ENCODE measurements around the gene KRTAP5-10. TPM values are rescaled to one million over a fixed set of nuclear protein-coding genes. Genes with fewer than 3 reads are reported as not detected.

KRTAP5-10 gene, protein sequence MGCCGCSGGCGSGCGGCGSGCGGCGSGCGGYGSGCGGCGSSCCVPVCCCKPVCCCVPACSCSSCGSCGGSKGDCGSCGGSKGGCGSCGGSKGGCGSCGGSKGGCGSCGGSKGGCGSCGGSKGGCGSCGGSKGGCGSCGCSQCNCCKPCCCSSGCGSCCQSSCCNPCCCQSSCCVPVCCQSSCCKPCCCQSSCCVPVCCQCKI
- total RNA-seq (not detected), polyA plus RNA-seq (ENCODE audit: insufficient read depth, low read depth, low replicate concordance) (not detected)
- long read RNA-seq, donor 1, result 0 reads
- long read RNA-seq, donor 2, result 0 reads
- long read RNA-seq, donor 3, result 0 reads
- long read RNA-seq, donor 4, result 0 reads
- long read RNA-seq, donor 5, result 0 reads
- long read RNA-seq, donor 6, result 0 reads
- long read RNA-seq, donor 7, result 0 reads
- long read RNA-seq, donor 8, result 0 reads
- long read RNA-seq, donor 9, result 0 reads
- long read RNA-seq, donor 10, result 0 reads

DNA sequence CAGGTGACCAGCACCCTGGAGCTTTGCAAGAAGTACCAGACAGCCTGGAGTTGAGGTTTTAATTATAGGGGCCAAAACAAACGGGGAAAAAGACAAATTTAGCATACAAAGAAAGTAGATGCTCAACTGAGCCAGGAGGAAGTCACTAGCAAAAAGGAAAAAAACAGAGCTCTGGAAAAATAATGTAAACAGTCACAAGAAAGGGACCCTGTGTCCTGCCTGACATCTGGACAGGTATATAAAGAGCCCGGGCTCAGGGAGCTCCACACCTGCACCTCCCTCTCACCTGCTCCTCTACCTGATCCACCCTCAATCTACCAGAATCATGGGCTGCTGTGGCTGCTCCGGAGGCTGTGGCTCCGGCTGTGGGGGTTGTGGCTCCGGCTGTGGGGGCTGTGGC is at the start of gene KRTAP5-10:
Gene KRTAP5-10 (plus strand): TSS at position 301 of the 400 bp plus-strand sequence. CDS start 25 bp downstream, at position 326.
- Histone ChIP-seq H3K4me1 (ENCODE audit: control insufficient read depth in 2 of 3, insufficient read depth in 2 of 3, low read depth in 1 of 3, low read length in 3 of 3) (no peaks in the 10 kb centered on the region), H3K9ac (ENCODE audit: low read length in 3 of 3) (no peak within 1 kb of the TSS), H3K4me3 (ENCODE audit: low read length in 3 of 3) (no peak within 1 kb of the TSS), H3K36me3 (ENCODE audit: control insufficient read depth in 2 of 3, insufficient read depth in 3 of 3, low read length in 3 of 3) (no peaks in the 10 kb centered on the region), H3K27me3 (ENCODE audit: control insufficient read depth, insufficient read depth, low read length) (no peaks in the 10 kb centered on the region), H3K9me3 (ENCODE audit: control insufficient read depth in 2 of 3, insufficient read depth in 1 of 3, low read length in 3 of 3) (no peaks in the 10 kb centered on the region), H3K27ac (ENCODE audit: low read depth in 2 of 2, low read length in 2 of 2) (no peak within 1 kb of the TSS)
- TF ChIP-seq, protein P1, sequence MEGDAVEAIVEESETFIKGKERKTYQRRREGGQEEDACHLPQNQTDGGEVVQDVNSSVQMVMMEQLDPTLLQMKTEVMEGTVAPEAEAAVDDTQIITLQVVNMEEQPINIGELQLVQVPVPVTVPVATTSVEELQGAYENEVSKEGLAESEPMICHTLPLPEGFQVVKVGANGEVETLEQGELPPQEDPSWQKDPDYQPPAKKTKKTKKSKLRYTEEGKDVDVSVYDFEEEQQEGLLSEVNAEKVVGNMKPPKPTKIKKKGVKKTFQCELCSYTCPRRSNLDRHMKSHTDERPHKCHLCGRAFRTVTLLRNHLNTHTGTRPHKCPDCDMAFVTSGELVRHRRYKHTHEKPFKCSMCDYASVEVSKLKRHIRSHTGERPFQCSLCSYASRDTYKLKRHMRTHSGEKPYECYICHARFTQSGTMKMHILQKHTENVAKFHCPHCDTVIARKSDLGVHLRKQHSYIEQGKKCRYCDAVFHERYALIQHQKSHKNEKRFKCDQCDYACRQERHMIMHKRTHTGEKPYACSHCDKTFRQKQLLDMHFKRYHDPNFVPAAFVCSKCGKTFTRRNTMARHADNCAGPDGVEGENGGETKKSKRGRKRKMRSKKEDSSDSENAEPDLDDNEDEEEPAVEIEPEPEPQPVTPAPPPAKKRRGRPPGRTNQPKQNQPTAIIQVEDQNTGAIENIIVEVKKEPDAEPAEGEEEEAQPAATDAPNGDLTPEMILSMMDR (IDR thresholded peaks at IDR 0.05; ENCODE audit: borderline replicate concordance, extremely low read depth, insufficient read depth), result no peak
- intact Hi-C loops (cut with DNase I), result no loop called here
- DNase-seq (no peak), FAIRE-seq (no peak)

DNA sequence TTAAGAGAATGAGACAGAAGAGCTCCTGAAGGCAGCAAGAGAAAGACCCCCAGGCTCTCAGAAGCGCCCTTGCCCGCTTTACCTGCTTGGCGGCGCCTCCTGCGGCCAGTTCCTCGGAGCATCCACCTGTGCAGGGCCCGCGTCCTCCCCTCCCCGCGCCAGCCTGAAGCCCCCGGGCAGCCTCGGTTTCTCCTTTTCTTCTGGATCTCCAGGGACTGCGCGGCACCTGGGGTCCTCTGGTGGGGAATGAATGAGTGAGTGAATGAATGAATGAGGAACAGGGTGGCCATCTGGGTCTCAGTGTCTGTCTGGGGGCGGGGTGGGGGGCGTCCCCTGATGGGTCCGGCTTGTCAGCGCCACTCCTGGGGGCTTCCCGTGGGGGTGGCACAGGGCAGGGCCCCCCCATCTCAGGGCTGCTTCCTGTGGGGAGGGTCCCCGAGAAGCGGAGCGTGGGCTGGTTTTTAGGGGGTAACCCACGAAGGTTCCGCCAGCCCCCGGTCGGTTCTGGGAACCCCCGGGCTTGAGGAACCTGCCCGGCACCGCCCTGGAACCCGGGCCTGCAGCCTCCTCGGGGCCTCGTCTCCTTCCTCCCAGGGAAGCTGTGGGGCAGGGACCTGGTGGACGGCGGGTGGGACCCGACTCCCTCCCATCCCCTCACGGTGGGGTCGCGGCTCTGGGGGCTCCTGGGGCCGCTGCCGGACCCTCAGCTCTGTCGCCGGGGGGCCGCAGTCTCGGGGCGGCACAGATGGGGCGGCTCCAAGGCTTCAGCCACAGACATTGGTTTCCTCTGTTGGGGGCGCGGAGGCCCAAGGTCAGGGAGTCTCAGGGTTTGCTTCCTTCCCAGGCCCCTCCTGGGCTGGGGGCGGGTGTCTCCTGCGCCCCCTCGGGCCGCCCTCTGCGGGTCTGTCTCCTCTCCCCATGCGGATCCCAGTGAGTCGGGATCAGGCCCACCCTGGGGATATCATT is 46.6 kb upstream of the KRTAP5-10 start:
- intact Hi-C loops (cut with DNase I), result no loop called here
- no peak overlapping the region for H3K27ac ChIP-seq (ENCODE audit: low read depth in 2 of 2, low read length in 2 of 2)
- no peaks in the 10 kb centered on the region for H3K36me3 ChIP-seq (ENCODE audit: control insufficient read depth in 2 of 3, insufficient read depth in 3 of 3, low read length in 3 of 3)
- no peak overlapping the region for H3K9ac ChIP-seq (ENCODE audit: low read length in 3 of 3)
- DNase-seq (no peak), FAIRE-seq (no peak)
- H3K4me3 ChIP-seq (ENCODE audit: low read length in 3 of 3), result no peak overlapping the region
- TF ChIP-seq, protein P1 (IDR thresholded peaks at IDR 0.05; ENCODE audit: borderline replicate concordance, extremely low read depth, insufficient read depth), result no peak
- no peaks in the 10 kb centered on the region for H3K27me3 ChIP-seq (ENCODE audit: control insufficient read depth, insufficient read depth, low read length)
- no peaks in the 10 kb centered on the region for H3K9me3 ChIP-seq (ENCODE audit: control insufficient read depth in 2 of 3, insufficient read depth in 1 of 3, low read length in 3 of 3)
- no peaks in the 10 kb centered on the region for H3K4me1 ChIP-seq (ENCODE audit: control insufficient read depth in 2 of 3, insufficient read depth in 2 of 3, low read depth in 1 of 3, low read length in 3 of 3)

DNA sequence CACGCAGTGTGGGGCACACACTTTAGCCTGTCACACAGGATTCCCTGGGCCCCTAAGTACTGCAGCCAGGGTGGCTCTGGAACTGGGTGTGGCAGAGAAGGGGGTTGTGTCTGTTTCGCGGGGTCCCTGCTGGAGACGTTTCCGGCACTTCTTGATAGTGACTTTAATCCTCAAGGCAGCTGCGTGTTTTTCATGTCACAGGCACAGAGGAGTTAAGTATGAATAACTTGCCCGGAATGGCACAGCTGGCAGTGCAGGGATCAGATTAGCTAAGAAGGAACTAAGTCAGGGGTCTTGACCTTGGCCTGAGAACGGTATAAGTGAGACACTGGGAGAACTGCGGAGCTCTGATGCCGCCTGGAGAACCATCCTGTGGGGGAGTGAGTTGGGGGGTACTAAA is 45.8 kb upstream of the KRTAP5-10 start:
- no peaks in the 10 kb centered on the region for H3K36me3 ChIP-seq (ENCODE audit: control insufficient read depth in 2 of 3, insufficient read depth in 3 of 3, low read length in 3 of 3)
- intact Hi-C loops (cut with DNase I), result no loop called here
- TF ChIP-seq, protein P1 (IDR thresholded peaks at IDR 0.05; ENCODE audit: borderline replicate concordance, extremely low read depth, insufficient read depth), result no peak
- H3K4me3 ChIP-seq (ENCODE audit: low read length in 3 of 3), result no peak overlapping the region
- no peaks in the 10 kb centered on the region for H3K4me1 ChIP-seq (ENCODE audit: control insufficient read depth in 2 of 3, insufficient read depth in 2 of 3, low read depth in 1 of 3, low read length in 3 of 3)
- no peaks in the 10 kb centered on the region for H3K27me3 ChIP-seq (ENCODE audit: control insufficient read depth, insufficient read depth, low read length)
- H3K9me3 ChIP-seq (ENCODE audit: control insufficient read depth in 2 of 3, insufficient read depth in 1 of 3, low read length in 3 of 3), result no peaks in the 10 kb centered on the region
- FAIRE-seq (no peak), DNase-seq (no peak)
- H3K9ac ChIP-seq (ENCODE audit: low read length in 3 of 3), result no peak overlapping the region
- H3K27ac ChIP-seq (ENCODE audit: low read depth in 2 of 2, low read length in 2 of 2), result no peak overlapping the region
